ENCODE data around the gene USP32.
"Not testable (repeated sequence)": the region's sequence is repeated elsewhere in the genome, so short reads cannot be mapped to it uniquely, and the experiment has no call there.

The USP32 gene

GRCh38 chr17:60188759-60189158 lies 203.2 kb downstream of the USP32 start:
- H3K4me3 ChIP-seq (ENCODE audit: low read depth, low read length), result no peak overlapping the region
- DNase-seq (ENCODE audit: low read depth), result no peak
- no peak for TF ChIP-seq CTCF (IDR thresholded peaks at IDR 0.05; ENCODE audit: insufficient read depth, low read depth, low read length, missing control alignments)

GRCh38 chr17:60186846-60187745 lies 204.8 kb downstream of the USP32 start:
- H3K4me3 ChIP-seq (ENCODE audit: low read depth, low read length); DNase-seq (ENCODE audit: low read depth): not testable (repeated sequence)

- not testable (repeated sequence) for H3K4me3 ChIP-seq (ENCODE audit: low read depth, low read length); DNase-seq (ENCODE audit: low read depth)
Measured at GRCh38 chr17:60186372-60186771, 205.6 kb downstream of the USP32 start.

GRCh38 chr17:60180380-60180779 lies 211.6 kb downstream of the USP32 start:
- not testable (repeated sequence) for DNase-seq (ENCODE audit: low read depth); H3K4me3 ChIP-seq (ENCODE audit: low read depth, low read length)

- H3K4me3 ChIP-seq (ENCODE audit: low read depth, low read length); DNase-seq (ENCODE audit: low read depth): not testable (repeated sequence)
Measured at GRCh38 chr17:60178180-60178579, 213.8 kb downstream of the USP32 start.

GRCh38 chr17:60176763-60177162 lies 215.2 kb downstream of the USP32 start:
- not testable (repeated sequence) for H3K4me3 ChIP-seq (ENCODE audit: low read depth, low read length); DNase-seq (ENCODE audit: low read depth)

GRCh38 chr17:60174767-60175166 lies 217.2 kb downstream of the USP32 start:
- DNase-seq (ENCODE audit: low read depth); H3K4me3 ChIP-seq (ENCODE audit: low read depth, low read length): not testable (repeated sequence)

- TF ChIP-seq CTCF (IDR thresholded peaks at IDR 0.05; ENCODE audit: insufficient read depth, low read depth, low read length, missing control alignments), result no peak
- no peak overlapping the region for H3K4me3 ChIP-seq (ENCODE audit: low read depth, low read length)
- DNase-seq (ENCODE audit: low read depth), result no peak
Measured at GRCh38 chr17:60174035-60174434, 217.9 kb downstream of the USP32 start.

GRCh38 chr17:60173304-60173819 lies 218.6 kb downstream of the USP32 start:
- no peak overlapping the region for H3K4me3 ChIP-seq (ENCODE audit: low read depth, low read length)
- no peak for TF ChIP-seq CTCF (IDR thresholded peaks at IDR 0.05; ENCODE audit: insufficient read depth, low read depth, low read length, missing control alignments)
- no peak for DNase-seq (ENCODE audit: low read depth)

- TF ChIP-seq CTCF (IDR thresholded peaks at IDR 0.05; ENCODE audit: insufficient read depth, low read depth, low read length, missing control alignments), result no peak
- H3K4me3 ChIP-seq (ENCODE audit: low read depth, low read length), result no peak overlapping the region
- no peak for DNase-seq (ENCODE audit: low read depth)
Measured at GRCh38 chr17:60171753-60172079, 220.2 kb downstream of the USP32 start.
